ENCODE results near the gene GPC6. TPM values are rescaled to one million over a fixed set of nuclear protein-coding genes. Genes with fewer than 3 reads are reported as not detected.

GPC6 gene
- total and polyA plus RNA-seq, 9 of the 15 experiments (the other 6 are each of a cell fraction or from before 2014, with no cell fraction given), result under 0.01 to 0.20 (median 0.01) TPM; not detected in 4

DNA sequence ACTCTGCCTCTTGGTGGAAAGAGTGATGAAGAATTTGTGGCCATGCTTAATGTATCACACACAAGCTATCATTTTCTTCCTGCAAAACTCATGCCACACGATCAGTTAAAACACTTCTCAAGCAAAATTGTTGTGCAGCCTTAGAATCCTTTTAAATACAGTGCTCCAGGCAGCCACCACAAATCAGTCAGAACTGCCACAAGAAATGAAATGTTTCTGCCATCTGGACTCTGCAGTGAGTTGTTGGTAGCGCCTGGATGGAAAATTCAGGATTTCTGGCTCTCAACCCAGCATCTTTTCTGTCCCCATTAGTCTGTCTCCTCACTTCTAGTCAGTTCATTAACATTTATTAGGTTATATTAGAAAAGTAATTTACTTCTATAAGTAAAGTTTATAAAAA is 179.5 kb downstream of the GPC6 start:
- ATAC-seq (no peak), FAIRE-seq (no peak), DNase-seq (ENCODE audit: extremely low read depth in 1 of 4, low spot score in 3 of 4) (no peak)
- Histone ChIP-seq H3K79me2 (ENCODE audit: control insufficient read depth, insufficient read depth, low read length) (no peaks in the 10 kb centered on the region), H3K4me2 (ENCODE audit: insufficient read depth, low read length) (no peak overlapping the region), H3K9ac (ENCODE audit: insufficient read depth in 1 of 2, low read depth in 2 of 2, low read length in 2 of 2) (no peak overlapping the region), H3K27me3 (ENCODE audit: control insufficient read depth in 2 of 2, insufficient read depth in 2 of 2, low read length in 2 of 2) (no peaks in the 10 kb centered on the region), H3K9me1 (ENCODE audit: control insufficient read depth, insufficient read depth, low read length) (no peaks in the 10 kb centered on the region), H3K36me3 (ENCODE audit: control insufficient read depth, insufficient read depth, low read length) (no peaks in the 10 kb centered on the region), H4K20me1 (replicated peaks; ENCODE audit: control insufficient read depth, insufficient read depth, low read length) (no peaks in the 10 kb centered on the region), H2AFZ (ENCODE audit: low read depth, low read length) (no peak overlapping the region), H3K27ac (ENCODE audit: extremely low read depth, low read depth, low read length) (no peak overlapping the region), H3K4me3 (no peak overlapping the region), H3K9me3 (replicated peaks; ENCODE audit: control insufficient read depth, insufficient read depth, low read depth, low read length) (no peaks in the 10 kb centered on the region), H3K4me1 (replicated peaks in 1 of 2; ENCODE audit: control insufficient read depth in 2 of 2, insufficient read depth in 2 of 2, low read length in 2 of 2) (no peaks in the 10 kb centered on the region)
- intact Hi-C loops (cut with micrococcal nuclease) (no loop called here), in situ Hi-C loops (cut with MboI) (loop anchor here (25.0 kb wide), 1 partner anchor 669 kb away; no protein-coding TSS in a partner anchor)
- CTCF ChIA-PET (ENCODE audit: low intra/inter-chr PET ratio), result no interaction called here
- WGBS (ENCODE audit: insufficient coverage, low coverage, missing lambda C conversion rate), result 6% methylated on average over 2 of the region's 2 CpGs
- POLR2A ChIA-PET, result no interaction called here
- no TSS peak for BruUV-seq (replicated peaks)
- TF ChIP-seq ZNF584 (CRISPR knock-in tag; IDR thresholded peaks at IDR 0.05; ENCODE audit: low read depth), result no peak
- no peak for TF ChIP-seq SFPQ (IDR thresholded peaks at IDR 0.05; ENCODE audit: low read depth, low read length)
- TF ChIP-seq ZC3H4 (CRISPR knock-in tag; IDR thresholded peaks at IDR 0.05; ENCODE audit: borderline replicate concordance), result no peak
- TF ChIP-seq NR3C1 (CRISPR knock-in tag; IDR thresholded peaks at IDR 0.05), result no peak
- no peak for TF ChIP-seq CHAMP1 (IDR thresholded peaks at IDR 0.05)
- no peak for TF ChIP-seq KLF6 (CRISPR knock-in tag; IDR thresholded peaks at IDR 0.05; ENCODE audit: borderline replicate concordance)
- no peak for TF ChIP-seq GABPB1 (CRISPR knock-in tag; IDR thresholded peaks at IDR 0.05)
- TF ChIP-seq SMAD4 (CRISPR knock-in tag; conservative IDR thresholded peaks at IDR 0.05), result no peak
- no peak for TF ChIP-seq TEAD4 (IDR thresholded peaks at IDR 0.05; ENCODE audit: low read length)
- no peak for TF ChIP-seq TEAD4 (CRISPR knock-in tag; IDR thresholded peaks at IDR 0.05; ENCODE audit: borderline replicate concordance)
- no peak for TF ChIP-seq NR4A1 (CRISPR knock-in tag; IDR thresholded peaks at IDR 0.05)
- no peak for TF ChIP-seq NR4A1 (tag; IDR thresholded peaks at IDR 0.05)
- TF ChIP-seq ZNF184 (CRISPR knock-in tag; IDR thresholded peaks at IDR 0.05), result no peak
- TF ChIP-seq ZNF766 (CRISPR knock-in tag; conservative IDR thresholded peaks at IDR 0.05), result no peak
- no peak for TF ChIP-seq EZH2 (IDR thresholded peaks at IDR 0.05; ENCODE audit: borderline replicate concordance, low read depth, low read length)
- TF ChIP-seq, protein P1, sequence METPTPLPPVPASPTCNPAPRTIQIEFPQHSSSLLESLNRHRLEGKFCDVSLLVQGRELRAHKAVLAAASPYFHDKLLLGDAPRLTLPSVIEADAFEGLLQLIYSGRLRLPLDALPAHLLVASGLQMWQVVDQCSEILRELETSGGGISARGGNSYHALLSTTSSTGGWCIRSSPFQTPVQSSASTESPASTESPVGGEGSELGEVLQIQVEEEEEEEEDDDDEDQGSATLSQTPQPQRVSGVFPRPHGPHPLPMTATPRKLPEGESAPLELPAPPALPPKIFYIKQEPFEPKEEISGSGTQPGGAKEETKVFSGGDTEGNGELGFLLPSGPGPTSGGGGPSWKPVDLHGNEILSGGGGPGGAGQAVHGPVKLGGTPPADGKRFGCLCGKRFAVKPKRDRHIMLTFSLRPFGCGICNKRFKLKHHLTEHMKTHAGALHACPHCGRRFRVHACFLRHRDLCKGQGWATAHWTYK (CRISPR knock-in tag; IDR thresholded peaks at IDR 0.05), result no peak
- no peak for TF ChIP-seq POLR3A (IDR thresholded peaks at IDR 0.05; ENCODE audit: borderline replicate concordance, extremely low read depth, insufficient read depth, insufficient read length)
- TF ChIP-seq ZKSCAN1 (IDR thresholded peaks at IDR 0.05; ENCODE audit: low read depth, low read length), result no peak
- no peak for TF ChIP-seq SMARCA4 (IDR thresholded peaks at IDR 0.05)
- TF ChIP-seq TGIF2 (CRISPR knock-in tag; IDR thresholded peaks at IDR 0.05), result no peak
